Panc1 (cell line): ENCODE measurements around the gene CHKB. TPM values are rescaled to one million over a fixed set of nuclear protein-coding genes. Genes with fewer than 3 reads are reported as not detected.

ENCODE experiments used
- ATAC-seq: fragments of 200-7000 bp; cut with Tn5 transposase; 2 replicates; pipeline ENCODE4 v1.9.1; 2020; ENCODE audit warnings: mild to moderate bottlenecking, moderate library complexity
- BruUV-seq: library from RNA; stranded (reverse); fragments of 400-500 nt; replicated peaks from 2 replicates; lab custom pipeline; 2021; lab: Mats Ljungman, UMichigan
- CTCF ChIA-PET: fragments of 300-600 bp; sonication (Branson Sonifier 250); formaldehyde crosslinking; loops from one replicate; lab custom pipeline; 2022; ENCODE audit warnings: antibody characterized with exemption; lab: Charles Lee
- POLR2A ChIA-PET: fragments of 300-600 bp; sonication (Branson Sonifier 250); formaldehyde crosslinking; loops from one replicate; lab custom pipeline; 2022; ENCODE audit warnings: antibody characterized with exemption; lab: Charles Lee
- DNase-seq: peaks from one replicate; pipeline ENCODE4 v3.0.0-alpha.2; 2010; ENCODE audit warnings: low read depth, low spot score
- H3K27ac ChIP-seq: 2 replicates; pipeline ENCODE4 v1.5.1; 2011; ENCODE audit warnings: mild to moderate bottlenecking, low read length, inconsistent platforms
- H3K27me3 ChIP-seq: fragments of 200-500 bp; sonication (Bioruptor generic); 2 replicates; pipeline ENCODE4 v1.6.0; 2014; ENCODE audit warnings: low read length, inconsistent platforms; ENCODE audit not compliant: control insufficient read depth, insufficient read depth
- H3K36me3 ChIP-seq: fragments of 200-500 bp; sonication (Bioruptor generic); 2 replicates; pipeline ENCODE4 v1.5.1; 2014; ENCODE audit warnings: inconsistent platforms, mild to moderate bottlenecking, low read length, moderate library complexity; ENCODE audit not compliant: control insufficient read depth, insufficient read depth
- H3K4me1 ChIP-seq: 2 replicates; pipeline ENCODE4 v1.5.1; 2011; ENCODE audit warnings: inconsistent platforms, mild to moderate bottlenecking, low read length, moderate library complexity; ENCODE audit not compliant: control insufficient read depth, insufficient read depth
- H3K4me3 ChIP-seq, 2 experiments: 2 replicates each; pipeline ENCODE4 v1.5.1; 2011 to 2012; ENCODE audit warnings: low read depth in 2 of 2, low read length in 2 of 2, mild to moderate bottlenecking in 2 of 2, inconsistent platforms in 1 of 2, moderate library complexity in 1 of 2
- H3K9me3 ChIP-seq: fragments of 200-500 bp; sonication (Bioruptor generic); 2 replicates; pipeline ENCODE4 v1.5.1; 2014; ENCODE audit warnings: low read depth, mild to moderate bottlenecking, inconsistent platforms, low read length, moderate library complexity; ENCODE audit not compliant: control insufficient read depth, insufficient read depth
- CTCF ChIP-seq: fragments of 450-650 bp; IDR thresholded peaks from 2 replicates; pipeline ENCODE4 v1.5.1; 2017; ENCODE audit warnings: mild to moderate bottlenecking
- POLR2AphosphoS5 ChIP-seq: IDR thresholded peaks from 2 replicates; pipeline ENCODE4 v1.6.1; 2012; ENCODE audit warnings: mild to moderate bottlenecking, low read depth, low read length, moderate library complexity
- REST ChIP-seq, 2 experiments: IDR thresholded peaks; 2 replicates each; pipeline ENCODE4 v1.6.1; 2011 to 2012; ENCODE audit warnings: low read depth in 2 of 2, control low read depth in 1 of 2, low read length in 1 of 2, mild to moderate bottlenecking in 1 of 2, moderate library complexity in 1 of 2; ENCODE audit not compliant: insufficient read depth in 1 of 2
- SIN3A ChIP-seq: IDR thresholded peaks from 2 replicates; pipeline ENCODE4 v1.6.1; 2012; ENCODE audit warnings: low read depth, mild to moderate bottlenecking, low read length, moderate library complexity, borderline replicate concordance; ENCODE audit not compliant: insufficient read depth
- TCF7L2 ChIP-seq: IDR thresholded peaks from 2 replicates; pipeline ENCODE4 v1.6.1; 2011; ENCODE audit warnings: mild to moderate bottlenecking, low read depth, low read length, inconsistent platforms
- in situ Hi-C: cut with HindIII; loops from 2 replicates; pipeline ENCODE4 v1.10.0; 2016; ENCODE audit warnings: low sequenced_read_pairs, low pct_unique_long_range_greater_than_20kb
- intact Hi-C: fragments of 100-400 bp; cut with micrococcal nuclease; formaldehyde crosslinking; loops from one replicate; pipeline ENCODE4 v1.10.0; 2022; ENCODE audit not compliant: unreplicated experiment
- total RNA-seq: library from RNA; stranded (reverse); gene quantifications from one replicate; pipeline ENCODE4 v1.2.1, GENCODE V29; 2021; ENCODE audit not compliant: unreplicated experiment

CHKB gene
- total RNA-seq, 1 experiment from 2014 or later, result 43.5 TPM

- no peak for ATAC-seq
- Histone ChIP-seq H3K36me3 (no peaks in the 10 kb centered on the region; the same call in 1 of the 2 replicates), H3K9me3 (no peaks in the 10 kb centered on the region), H3K27ac (peak overlapping the region; percentile 78), H3K27me3 (no peaks in the 10 kb centered on the region), H3K4me3 (peak overlapping the region; percentile 56 to 79), H3K4me1 (peaks cover 7% of the 10 kb centered on the region)
- in situ Hi-C loops, result no loop called here
- CTCF ChIA-PET, result no interaction called here
- TF ChIP-seq REST (IDR thresholded peaks at IDR 0.05; ENCODE audit: insufficient read depth in 1 of 2, low read depth in 2 of 2, low read length in 1 of 2) (no peak), TCF7L2 (no peak), POLR2AphosphoS5 (no peak), SIN3A (no peak), CTCF (no peak)
- intact Hi-C loops, result no loop called here
- DNase-seq, result no peak
- BruUV-seq, result no TSS peak
- POLR2A ChIA-PET, result interaction anchor here (0.5 kb wide), 1 partner anchor 98 kb away, joined by 4 read pairs; no protein-coding TSS in a partner anchor
Measured at GRCh38 chr22:50529416-50529896, 53.2 kb downstream of the CHKB start.

Other genes with a start within 250 kb of the CHKB start
- gene PPP6R2, start 239.5 kb downstream of the CHKB start, total RNA-seq, result 52.8 TPM
- 59.2 TPM for gene SBF1, start 107.8 kb downstream of the CHKB start, total RNA-seq
- gene ADM2, start 101.3 kb downstream of the CHKB start, total RNA-seq, result 3.9 TPM
- 0.23 TPM for gene MIOX, start 96.0 kb downstream of the CHKB start, total RNA-seq
- gene LMF2, start 75.1 kb downstream of the CHKB start, total RNA-seq, result 54.2 TPM
- gene NCAPH2, start 74.6 kb downstream of the CHKB start, total RNA-seq, result 55.6 TPM
- gene SCO2, start 57.3 kb downstream of the CHKB start, total RNA-seq, result 14.2 TPM
- 56.0 TPM for gene TYMP, start 52.8 kb downstream of the CHKB start, total RNA-seq
- gene KLHDC7B, start 37.0 kb downstream of the CHKB start, total RNA-seq, result 1.8 TPM
- gene SYCE3, start 19.9 kb downstream of the CHKB start, total RNA-seq, result not detected
- gene CPT1B, start 4.4 kb downstream of the CHKB start, total RNA-seq, result 18.4 TPM
- 38.4 TPM for gene MAPK8IP2, start 17.9 kb upstream of the CHKB start, total RNA-seq
- gene ARSA, start 45.3 kb upstream of the CHKB start, total RNA-seq, result 43.8 TPM
- gene SHANK3, start 90.0 kb upstream of the CHKB start, total RNA-seq, result 7.6 TPM
- 0.21 TPM for gene ACR, start 155.4 kb upstream of the CHKB start, total RNA-seq
- gene RABL2B, start 200.8 kb upstream of the CHKB start, total RNA-seq, result 27.7 TPM